ENCODE measurements around the gene SCMH1.
"Not testable (repeated sequence)": the region's sequence is repeated elsewhere in the genome, so short reads cannot be mapped to it uniquely, and the experiment has no call there.

Gene SCMH1

GRCh38 chr1:41213341-41213740 lies 28.8 kb downstream of the SCMH1 start:
- no peak for DNase-seq

GRCh38 chr1:41211608-41212007 lies 30.5 kb downstream of the SCMH1 start:
- DNase-seq: not testable (repeated sequence)

GRCh38 chr1:41207053-41207452 lies 35.1 kb downstream of the SCMH1 start:
- not testable (repeated sequence) for DNase-seq

GRCh38 chr1:41200728-41201127 lies 41.4 kb downstream of the SCMH1 start:
- no peak for DNase-seq

- DNase-seq: no peak
These were observed 42.7 kb downstream of the SCMH1 start for GRCh38 chr1:41199375-41199774.

GRCh38 chr1:41192456-41193178 lies 49.5 kb downstream of the SCMH1 start:
- no peak for DNase-seq

GRCh38 chr1:41184446-41184845 lies 57.7 kb downstream of the SCMH1 start:
- DNase-seq: no peak

GRCh38 chr1:41178230-41178629 lies 63.9 kb downstream of the SCMH1 start:
- DNase-seq: not testable (repeated sequence)

- DNase-seq: no peak
These were observed 66.6 kb downstream of the SCMH1 start for GRCh38 chr1:41175546-41175945.

- no peak for DNase-seq
These were observed 67.9 kb downstream of the SCMH1 start for GRCh38 chr1:41174170-41174569.

- DNase-seq: no peak
These were observed 68.5 kb downstream of the SCMH1 start for GRCh38 chr1:41173651-41174050.

- no peak for DNase-seq
These were observed 70.7 kb downstream of the SCMH1 start for GRCh38 chr1:41171266-41171874.

- no peak for DNase-seq
These were observed 72.3 kb downstream of the SCMH1 start for GRCh38 chr1:41169799-41170180.

- no peak for DNase-seq
These were observed 72.9 kb downstream of the SCMH1 start for GRCh38 chr1:41169066-41169798.

- no peak for DNase-seq
These were observed 74.4 kb downstream of the SCMH1 start for GRCh38 chr1:41167667-41168066.

- no peak for DNase-seq
These were observed 77.4 kb downstream of the SCMH1 start for GRCh38 chr1:41164727-41165126.

GRCh38 chr1:41162441-41162840 lies 79.7 kb downstream of the SCMH1 start:
- DNase-seq: no peak

GRCh38 chr1:41161846-41162245 lies 80.3 kb downstream of the SCMH1 start:
- DNase-seq: no peak

GRCh38 chr1:41160498-41161110 lies 81.5 kb downstream of the SCMH1 start:
- DNase-seq: no peak

GRCh38 chr1:41158966-41159365 lies 83.1 kb downstream of the SCMH1 start:
- no peak for DNase-seq

GRCh38 chr1:41158147-41158875 lies 83.8 kb downstream of the SCMH1 start:
- no peak for DNase-seq

GRCh38 chr1:41155105-41155504 lies 87.0 kb downstream of the SCMH1 start:
- no peak for DNase-seq
